Measurements from ENCODE around the gene TM4SF5.

The TM4SF5 gene

DNA sequence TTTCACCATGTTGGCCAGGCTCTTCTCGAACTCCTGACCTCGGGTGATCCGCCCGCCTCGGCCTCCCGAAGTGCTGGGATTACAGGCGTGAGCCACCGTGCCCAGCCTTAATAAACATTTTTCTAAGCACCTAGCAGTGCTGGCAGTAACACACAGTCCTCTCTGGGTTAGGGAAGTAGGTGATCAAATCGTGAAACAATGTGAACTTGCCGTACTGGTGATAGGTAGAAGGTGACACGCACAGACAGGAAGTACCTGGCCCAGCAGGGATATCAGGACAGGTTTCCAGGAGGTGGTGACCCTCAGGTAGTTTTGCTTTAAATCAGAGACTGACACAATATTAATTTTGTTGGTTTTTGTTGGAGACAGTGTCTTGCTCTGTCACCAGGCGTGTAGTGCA lies 39.8 kb downstream of the TM4SF5 start:
- Histone ChIP-seq H3K4me1 (ENCODE audit: control insufficient read depth in 1 of 2, insufficient read depth in 1 of 2, low read depth in 1 of 2, low read length in 1 of 2) (peaks cover 5 to 8% of the 10 kb centered on the region in 2 experiments), H3K27me3 (peaks cover 72% of the 10 kb centered on the region)
- TF ChIP-seq, protein P1, sequence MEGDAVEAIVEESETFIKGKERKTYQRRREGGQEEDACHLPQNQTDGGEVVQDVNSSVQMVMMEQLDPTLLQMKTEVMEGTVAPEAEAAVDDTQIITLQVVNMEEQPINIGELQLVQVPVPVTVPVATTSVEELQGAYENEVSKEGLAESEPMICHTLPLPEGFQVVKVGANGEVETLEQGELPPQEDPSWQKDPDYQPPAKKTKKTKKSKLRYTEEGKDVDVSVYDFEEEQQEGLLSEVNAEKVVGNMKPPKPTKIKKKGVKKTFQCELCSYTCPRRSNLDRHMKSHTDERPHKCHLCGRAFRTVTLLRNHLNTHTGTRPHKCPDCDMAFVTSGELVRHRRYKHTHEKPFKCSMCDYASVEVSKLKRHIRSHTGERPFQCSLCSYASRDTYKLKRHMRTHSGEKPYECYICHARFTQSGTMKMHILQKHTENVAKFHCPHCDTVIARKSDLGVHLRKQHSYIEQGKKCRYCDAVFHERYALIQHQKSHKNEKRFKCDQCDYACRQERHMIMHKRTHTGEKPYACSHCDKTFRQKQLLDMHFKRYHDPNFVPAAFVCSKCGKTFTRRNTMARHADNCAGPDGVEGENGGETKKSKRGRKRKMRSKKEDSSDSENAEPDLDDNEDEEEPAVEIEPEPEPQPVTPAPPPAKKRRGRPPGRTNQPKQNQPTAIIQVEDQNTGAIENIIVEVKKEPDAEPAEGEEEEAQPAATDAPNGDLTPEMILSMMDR (IDR thresholded peaks at IDR 0.05) = no peak

DNA sequence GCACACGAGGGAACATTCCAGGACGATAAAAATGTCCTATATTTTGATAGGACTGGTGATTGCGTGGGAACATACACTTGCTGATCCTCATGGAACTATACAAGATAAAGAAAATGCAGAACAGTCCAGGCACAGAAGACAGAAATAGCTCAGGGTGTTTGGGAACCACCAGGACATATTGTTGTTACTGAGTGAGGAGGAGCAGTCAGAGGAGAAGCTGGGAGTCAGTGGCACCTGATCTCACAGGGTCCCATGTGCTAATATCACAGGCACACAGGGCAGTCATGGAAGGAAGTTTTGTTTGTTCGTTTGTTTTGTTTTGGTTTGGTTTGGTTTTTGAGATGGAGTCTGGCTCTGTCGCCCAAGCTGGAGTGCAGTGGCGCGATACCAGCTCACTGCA lies 41.0 kb downstream of the TM4SF5 start:
- TF ChIP-seq, protein P1 (IDR thresholded peaks at IDR 0.05) = no peak
- no peak overlapping the region for H3K27ac ChIP-seq
- peaks cover 0 to under 1% of the 10 kb centered on the region in 2 experiments for H3K4me1 ChIP-seq (ENCODE audit: control insufficient read depth in 1 of 2, insufficient read depth in 1 of 2, low read depth in 1 of 2, low read length in 1 of 2)
- H3K4me3 ChIP-seq (ENCODE audit: low read depth in 1 of 2, low read length in 1 of 2) = no peak overlapping the region
- no peaks in the 10 kb centered on the region for H3K9me3 ChIP-seq
- H3K36me3 ChIP-seq = no peaks in the 10 kb centered on the region
- H3K27me3 ChIP-seq = peaks cover 62% of the 10 kb centered on the region

More for the DNA sequence above, 39.8 kb downstream of the TM4SF5 start:
- Histone ChIP-seq H3K9me3 (no peaks in the 10 kb centered on the region), H3K36me3 (no peaks in the 10 kb centered on the region), H3K4me3 (ENCODE audit: low read depth in 1 of 2, low read length in 1 of 2) (no peak overlapping the region), H3K27ac (no peak overlapping the region)

DNA sequence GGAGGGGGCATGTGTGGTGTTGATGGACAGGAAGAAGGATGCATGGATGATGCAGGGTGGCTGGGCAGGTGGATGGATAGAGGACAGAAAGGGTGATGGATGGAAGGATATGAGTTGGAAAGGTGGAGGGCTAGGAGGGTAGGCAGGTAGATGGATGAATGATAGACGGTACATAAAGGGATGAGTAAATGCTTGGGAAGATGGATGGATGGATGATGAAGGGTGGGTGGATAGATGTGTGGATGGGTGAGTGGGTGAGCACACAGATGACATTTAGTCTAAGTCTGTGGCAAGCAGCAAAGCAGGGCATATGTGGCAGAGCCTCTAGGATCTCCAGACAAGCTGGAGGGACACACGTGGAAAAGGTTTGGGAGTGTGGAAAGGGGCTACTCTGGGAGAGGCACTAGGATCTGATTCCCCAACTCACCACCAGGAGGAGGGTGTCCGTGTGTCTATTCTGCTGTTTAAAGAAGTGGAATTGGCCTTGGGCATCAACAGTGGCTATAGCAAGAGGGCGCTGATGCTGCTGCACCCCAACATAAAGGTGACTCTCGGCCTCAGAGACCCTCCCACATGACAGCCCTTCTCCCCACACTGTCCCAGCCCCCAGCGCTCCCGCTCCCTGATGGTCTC lies 43.5 kb downstream of the TM4SF5 start:
- H3K4me1 ChIP-seq (ENCODE audit: control insufficient read depth in 1 of 2, insufficient read depth in 1 of 2, low read depth in 1 of 2, low read length in 1 of 2) = no peaks in the 10 kb centered on the region
- H3K27ac ChIP-seq = no peak overlapping the region
- no peaks in the 10 kb centered on the region for H3K36me3 ChIP-seq
- H3K9me3 ChIP-seq = no peaks in the 10 kb centered on the region
- H3K4me3 ChIP-seq (ENCODE audit: low read depth in 1 of 2, low read length in 1 of 2) = no peak overlapping the region
- H3K27me3 ChIP-seq = peaks cover 39% of the 10 kb centered on the region
- TF ChIP-seq, protein P1 (IDR thresholded peaks at IDR 0.05) = no peak

DNA sequence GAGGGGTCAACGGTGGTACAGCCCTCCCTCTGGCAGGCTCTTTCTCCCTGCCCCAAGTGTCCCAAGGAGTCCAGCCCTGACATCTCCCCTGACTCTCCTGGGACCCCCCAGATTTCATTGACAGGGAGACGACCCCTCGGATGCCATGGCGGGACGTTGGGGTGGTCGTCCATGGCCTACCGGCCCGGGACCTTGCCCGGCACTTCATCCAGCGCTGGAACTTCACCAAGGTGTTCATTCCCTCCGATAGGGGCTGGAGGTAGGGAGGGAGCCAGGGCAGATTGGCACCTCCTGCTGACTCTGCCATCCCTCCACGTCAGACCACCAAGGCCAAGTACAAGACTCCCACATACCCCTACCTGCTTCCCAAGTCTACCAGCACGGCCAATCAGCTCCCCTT lies 45.1 kb downstream of the TM4SF5 start:
- Histone ChIP-seq H3K36me3 (no peaks in the 10 kb centered on the region), H3K9me3 (no peaks in the 10 kb centered on the region), H3K27ac (no peak overlapping the region), H3K4me3 (ENCODE audit: low read depth in 1 of 2, low read length in 1 of 2) (no peak overlapping the region), H3K27me3 (peaks cover 32% of the 10 kb centered on the region), H3K4me1 (ENCODE audit: control insufficient read depth in 1 of 2, insufficient read depth in 1 of 2, low read depth in 1 of 2, low read length in 1 of 2) (no peaks in the 10 kb centered on the region)
- TF ChIP-seq, protein P1 (IDR thresholded peaks at IDR 0.05) = no peak

DNA sequence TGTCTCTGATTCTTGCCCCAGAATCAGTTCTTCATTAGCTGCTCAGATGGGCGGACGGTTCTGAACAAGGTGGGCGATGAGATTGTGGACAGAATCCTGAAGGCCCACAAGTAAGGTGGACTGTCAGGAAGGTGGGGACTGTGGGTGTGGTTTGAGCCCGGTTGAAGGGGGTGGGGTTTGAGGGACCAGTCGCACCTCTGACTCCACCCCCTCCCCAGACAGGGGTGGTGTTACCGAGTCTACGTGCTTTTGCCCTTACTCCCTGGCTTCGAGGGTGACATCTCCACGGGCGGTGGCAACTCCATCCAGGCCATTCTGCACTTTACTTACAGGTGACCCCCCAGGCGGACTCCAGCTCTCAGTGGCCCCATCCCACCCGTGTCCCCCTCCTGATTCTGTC lies 46.6 kb downstream of the TM4SF5 start:
- no peaks in the 10 kb centered on the region for H3K36me3 ChIP-seq
- H3K4me1 ChIP-seq (ENCODE audit: control insufficient read depth in 1 of 2, insufficient read depth in 1 of 2, low read depth in 1 of 2, low read length in 1 of 2) = no peaks in the 10 kb centered on the region
- peaks cover 17% of the 10 kb centered on the region for H3K27me3 ChIP-seq
- TF ChIP-seq, protein P1 (IDR thresholded peaks at IDR 0.05) = no peak
- no peak overlapping the region for H3K27ac ChIP-seq
- no peak overlapping the region for H3K4me3 ChIP-seq (ENCODE audit: low read depth in 1 of 2, low read length in 1 of 2)
- no peaks in the 10 kb centered on the region for H3K9me3 ChIP-seq

Data from neutrophil (primary cell).